DMS53 treated with DMSO at 0.1 percent for 48 hours (cell line): ENCODE results near the gene RBM47.
"Not testable (repeated sequence)": the region's sequence is repeated elsewhere in the genome, so short reads cannot be mapped to it uniquely, and the experiment has no call there.

Experiments
- DNase-seq: peaks from one replicate; lab custom pipeline; 2025; ENCODE audit not compliant: unreplicated experiment; lab: John Stamatoyannopoulos, UW

Gene RBM47

GRCh38 chr4:40564815-40565483 is 64.7 kb downstream of the RBM47 start:
- no peak for DNase-seq

- no peak for DNase-seq
These were observed 65.7 kb downstream of the RBM47 start for GRCh38 chr4:40564004-40564403.

GRCh38 chr4:40563401-40563800 is 66.3 kb downstream of the RBM47 start:
- DNase-seq, result no peak

GRCh38 chr4:40562681-40563080 is 67.0 kb downstream of the RBM47 start:
- DNase-seq, result no peak

GRCh38 chr4:40562208-40562607 is 67.5 kb downstream of the RBM47 start:
- no peak for DNase-seq

GRCh38 chr4:40561543-40562177 is 68.0 kb downstream of the RBM47 start:
- DNase-seq, result not testable (repeated sequence)

- no peak for DNase-seq
These were observed 69.8 kb downstream of the RBM47 start for GRCh38 chr4:40559585-40560465.

- DNase-seq, result no peak
These were observed 71.9 kb downstream of the RBM47 start for GRCh38 chr4:40557736-40558135.

- no peak for DNase-seq
These were observed 74.3 kb downstream of the RBM47 start for GRCh38 chr4:40555176-40555900.

GRCh38 chr4:40554641-40555040 is 75.0 kb downstream of the RBM47 start:
- DNase-seq, result not testable (repeated sequence)

- no peak for DNase-seq
These were observed 75.7 kb downstream of the RBM47 start for GRCh38 chr4:40553995-40554394.

GRCh38 chr4:40552536-40552935 is 77.1 kb downstream of the RBM47 start:
- DNase-seq, result peak; percentile 11

- DNase-seq, result not testable (repeated sequence)
These were observed 78.0 kb downstream of the RBM47 start for GRCh38 chr4:40551568-40552136.

- peak; percentile 89 for DNase-seq
These were observed 78.7 kb downstream of the RBM47 start for GRCh38 chr4:40550948-40551462.

GRCh38 chr4:40550196-40550595 is 79.5 kb downstream of the RBM47 start:
- DNase-seq, result no peak

- DNase-seq, result no peak
These were observed 81.4 kb downstream of the RBM47 start for GRCh38 chr4:40548256-40548655.

- DNase-seq, result no peak
These were observed 81.9 kb downstream of the RBM47 start for GRCh38 chr4:40547789-40548132.

GRCh38 chr4:40546969-40547788 is 82.5 kb downstream of the RBM47 start:
- DNase-seq, result no peak

GRCh38 chr4:40546506-40546905 is 83.2 kb downstream of the RBM47 start:
- DNase-seq, result peak; percentile 30

GRCh38 chr4:40545487-40545886 is 84.2 kb downstream of the RBM47 start:
- DNase-seq, result not testable (repeated sequence)
